ENCODE measurements around the gene GLI1.

DNA sequence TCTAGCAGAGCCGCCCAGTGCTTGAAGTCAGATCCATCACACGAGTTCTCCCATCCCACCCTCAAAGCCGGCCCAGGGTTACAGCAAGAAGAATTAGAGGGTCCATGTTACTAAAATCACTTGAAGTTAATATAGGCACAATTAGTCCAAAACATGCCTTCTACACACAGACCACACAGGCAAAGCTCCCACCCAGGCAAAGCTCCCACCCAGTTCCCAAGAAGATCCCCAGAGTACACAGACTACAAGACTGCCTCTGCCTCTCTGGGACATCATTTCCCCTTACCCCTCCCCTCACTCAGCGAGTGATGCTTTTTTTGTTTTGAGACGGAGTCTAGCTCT is 3.3 kb downstream of the GLI1 start:
- TF ChIP-seq CTCF (IDR thresholded peaks at IDR 0.05; ENCODE audit: borderline replicate concordance, extremely low read depth, low read length, poor library complexity, severe bottlenecking) (no peak), EZH2 (IDR thresholded peaks at IDR 0.05; ENCODE audit: borderline replicate concordance, low read depth, low read length, severe bottlenecking) (no peak)
